ENCODE measurements around the gene FLAD1.

The FLAD1 gene

DNA sequence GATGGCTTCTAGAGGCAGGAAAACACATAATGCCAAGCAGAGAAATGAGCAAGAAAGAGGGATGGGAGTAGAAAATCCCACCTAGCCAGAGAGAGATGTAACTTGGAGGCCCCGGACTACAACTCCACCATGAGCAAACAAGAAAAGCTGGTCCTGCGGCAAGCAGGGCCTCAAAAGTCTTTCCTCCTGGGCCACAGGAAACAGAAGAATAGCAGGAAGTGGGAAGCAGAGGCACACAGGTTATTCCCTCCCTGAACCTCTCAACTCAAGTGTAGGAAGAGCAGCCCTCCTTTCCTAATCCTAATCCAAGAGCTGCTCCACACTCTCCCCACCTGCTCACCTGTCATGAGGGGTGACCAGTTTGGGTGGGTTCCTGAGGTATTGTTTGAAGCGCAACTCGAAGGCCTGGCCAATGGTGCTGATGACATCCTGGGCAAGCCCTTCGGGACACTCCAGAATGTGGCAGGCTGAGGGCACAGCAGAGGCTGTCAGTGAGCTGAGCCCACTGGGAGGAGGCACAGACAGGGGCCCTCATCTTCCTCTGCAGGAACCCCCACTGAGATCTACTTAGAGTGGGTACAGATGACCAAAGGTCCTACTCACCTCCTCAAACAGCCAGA, 15.7 kb upstream of the FLAD1 start:
- POLR2A ChIA-PET = interaction anchor here (0.5 kb wide), 1 partner anchor 17 kb away, joined by 7 read pairs; no protein-coding TSS in a partner anchor
- CTCF ChIA-PET = interaction anchor here (0.6 to 1.7 kb wide), 3 partner anchors 15 to 32 kb away, joined by 3 to 6 read pairs (median 4); no protein-coding TSS in a partner anchor
- Histone ChIP-seq H3K4me1 (ENCODE audit: control insufficient read depth, insufficient read depth, low read length) (peaks cover 11% of the 10 kb centered on the region), H3K36me3 (ENCODE audit: control insufficient read depth in 2 of 2, insufficient read depth in 1 of 2, low read length in 2 of 2) (peaks cover 0 to 67% of the 10 kb centered on the region in 2 experiments; a peak in 1 of 3 replicates), H3K9me3 (ENCODE audit: control insufficient read depth, insufficient read depth, low read depth, low read length) (no peaks in the 10 kb centered on the region), H3K27ac (ENCODE audit: extremely low read depth, low read depth, low read length) (no peak overlapping the region), H3K4me3 (ENCODE audit: low read depth, low read length) (no peak overlapping the region)
- TF ChIP-seq GLI4 (tag by site-specific recombination; IDR thresholded peaks at IDR 0.05) (no peak), ZSCAN5A (tag by site-specific recombination; IDR thresholded peaks at IDR 0.05) (no peak), ZNF629 (tag by site-specific recombination; IDR thresholded peaks at IDR 0.05) (no peak), KLF8 (tag by site-specific recombination; IDR thresholded peaks at IDR 0.05) (no peak), INSM2 (tag by site-specific recombination; IDR thresholded peaks at IDR 0.05) (no peak), BCL11A (tag by site-specific recombination; IDR thresholded peaks at IDR 0.05; ENCODE audit: low read depth) (no peak), ZSCAN30 (tag by site-specific recombination; IDR thresholded peaks at IDR 0.05) (no peak)

DNA sequence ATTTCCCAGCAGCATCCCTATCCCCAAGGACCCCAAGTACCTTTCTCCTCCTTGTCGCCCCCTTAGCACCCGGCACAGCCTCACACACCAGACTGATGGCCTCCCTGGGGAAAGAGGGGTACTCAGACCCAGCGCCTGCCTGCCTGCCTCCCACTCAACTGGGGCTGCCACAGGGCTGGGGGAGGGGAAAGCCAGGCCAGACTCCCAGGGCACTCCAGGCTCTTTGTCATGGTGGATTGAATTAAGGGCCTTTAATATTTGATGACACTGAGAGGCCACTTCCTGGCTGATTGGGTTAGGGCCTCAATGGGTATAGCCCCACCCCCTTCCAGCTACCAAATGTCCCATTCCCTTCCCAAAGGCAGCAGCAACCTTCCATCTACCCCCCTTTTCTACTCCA, 14.4 kb upstream of the FLAD1 start:
- peaks cover 12% of the 10 kb centered on the region for H3K4me1 ChIP-seq (ENCODE audit: control insufficient read depth, insufficient read depth, low read length)
- ChIA-PET CTCF (interaction anchor here (0.6 to 1.7 kb wide), 2 partner anchors 31 to 396 kb away, joined by 4 to 5 read pairs; no protein-coding TSS in a partner anchor), POLR2A (no interaction called here)
- H3K27ac ChIP-seq (ENCODE audit: extremely low read depth, low read depth, low read length) = no peak overlapping the region
- TF ChIP-seq ATF2 (tag by site-specific recombination; IDR thresholded peaks at IDR 0.05; ENCODE audit: low read depth) (no peak), ZNF48 (tag by site-specific recombination; IDR thresholded peaks at IDR 0.05) (no peak), ZNF202 (tag by site-specific recombination; IDR thresholded peaks at IDR 0.05; ENCODE audit: borderline replicate concordance) (no peak), ZNF548 (tag by site-specific recombination; IDR thresholded peaks at IDR 0.05) (no peak), KLF9 (tag by site-specific recombination; IDR thresholded peaks at IDR 0.05; ENCODE audit: low read depth) (no peak), WT1 (tag by site-specific recombination; IDR thresholded peaks at IDR 0.05) (no peak), ZNF114 (tag by site-specific recombination; IDR thresholded peaks at IDR 0.05) (no peak), BCL11B (tag by site-specific recombination; IDR thresholded peaks at IDR 0.05; ENCODE audit: low read depth) (no peak), ZFHX2 (tag by site-specific recombination; conservative IDR thresholded peaks at IDR 0.05) (peak; percentile 63)
- peaks cover 0 to 58% of the 10 kb centered on the region in 2 experiments; a peak in 1 of 3 replicates for H3K36me3 ChIP-seq (ENCODE audit: control insufficient read depth in 2 of 2, insufficient read depth in 1 of 2, low read length in 2 of 2)
- H3K4me3 ChIP-seq (ENCODE audit: low read depth, low read length) = no peak overlapping the region
- H3K9me3 ChIP-seq (ENCODE audit: control insufficient read depth, insufficient read depth, low read depth, low read length) = no peaks in the 10 kb centered on the region

GRCh38 chr1:154969246-154969645, 13.9 kb upstream of the FLAD1 start:
- Histone ChIP-seq H3K4me3 (ENCODE audit: low read depth, low read length) (no peak overlapping the region), H3K4me1 (ENCODE audit: control insufficient read depth, insufficient read depth, low read length) (peaks cover 12% of the 10 kb centered on the region), H3K27ac (ENCODE audit: extremely low read depth, low read depth, low read length) (no peak overlapping the region), H3K9me3 (ENCODE audit: control insufficient read depth, insufficient read depth, low read depth, low read length) (no peaks in the 10 kb centered on the region), H3K36me3 (ENCODE audit: control insufficient read depth in 2 of 2, insufficient read depth in 1 of 2, low read length in 2 of 2) (peaks cover 0 to 53% of the 10 kb centered on the region in 2 experiments; a peak in 1 of 3 replicates)
- CTCF ChIA-PET = interaction anchor here (0.6 to 2.0 kb wide), 3 partner anchors 30 to 396 kb away, joined by 4 to 10 read pairs (median 5); no protein-coding TSS in a partner anchor
- POLR2A ChIA-PET = no interaction called here
- TF ChIP-seq REPIN1 (tag by site-specific recombination; IDR thresholded peaks at IDR 0.05; ENCODE audit: low read depth) (no peak), ZNF274 (IDR thresholded peaks at IDR 0.05; ENCODE audit: low read length) (no peak), ZNF274 (tag by site-specific recombination; IDR thresholded peaks at IDR 0.05; ENCODE audit: borderline replicate concordance) (no peak), GLIS2 (tag by site-specific recombination; IDR thresholded peaks at IDR 0.05) (no peak), ZNF138 (tag by site-specific recombination; IDR thresholded peaks at IDR 0.05; ENCODE audit: borderline replicate concordance) (no peak), HOXA7 (CRISPR knock-in tag; IDR thresholded peaks at IDR 0.05; ENCODE audit: borderline replicate concordance) (no peak)
- TF ChIP-seq, protein P1, sequence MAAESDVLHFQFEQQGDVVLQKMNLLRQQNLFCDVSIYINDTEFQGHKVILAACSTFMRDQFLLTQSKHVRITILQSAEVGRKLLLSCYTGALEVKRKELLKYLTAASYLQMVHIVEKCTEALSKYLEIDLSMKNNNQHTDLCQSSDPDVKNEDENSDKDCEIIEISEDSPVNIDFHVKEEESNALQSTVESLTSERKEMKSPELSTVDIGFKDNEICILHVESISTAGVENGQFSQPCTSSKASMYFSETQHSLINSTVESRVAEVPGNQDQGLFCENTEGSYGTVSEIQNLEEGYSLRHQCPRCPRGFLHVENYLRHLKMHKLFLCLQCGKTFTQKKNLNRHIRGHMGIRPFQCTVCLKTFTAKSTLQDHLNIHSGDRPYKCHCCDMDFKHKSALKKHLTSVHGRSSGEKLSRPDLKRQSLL (tag by site-specific recombination; IDR thresholded peaks at IDR 0.05) = no peak

Measured in HEK293 (cell line).